SJSA1 (cell line): ENCODE measurements around the gene HTRA1. TPM values are rescaled to one million over a fixed set of nuclear protein-coding genes. Genes with fewer than 3 reads are reported as not detected.

Experiments
- DNase-seq, 2 experiments: peaks; one replicate each; pipeline ENCODE4 v3.0.0-alpha.2; 2015 to 2020; ENCODE audit warnings: low spot score in 2 of 2, low read depth in 1 of 2
- H3K27ac ChIP-seq: fragments of 250-450 bp; sonication (Bioruptor Pico); 2 replicates; pipeline ENCODE4 v1.5.1; 2020; ENCODE audit warnings: mild to moderate bottlenecking, moderate library complexity
- H3K27me3 ChIP-seq: fragments of 250-450 bp; sonication (Bioruptor Pico); replicated peaks from 2 replicates; pipeline ENCODE4 v1.5.1; 2020; ENCODE audit warnings: mild to moderate bottlenecking, moderate library complexity
- H3K36me3 ChIP-seq: fragments of 250-450 bp; sonication (Bioruptor Pico); 2 replicates; pipeline ENCODE4 v1.5.1; 2020; ENCODE audit warnings: mild to moderate bottlenecking
- H3K4me1 ChIP-seq: fragments of 250-450 bp; sonication (Bioruptor Pico); replicated peaks from 2 replicates; pipeline ENCODE4 v1.6.1; 2021; ENCODE audit warnings: mild to moderate bottlenecking
- H3K4me3 ChIP-seq: fragments of 250-450 bp; sonication (Bioruptor Pico); 2 replicates; pipeline ENCODE4 v1.5.1; 2020; ENCODE audit warnings: mild to moderate bottlenecking
- H3K9me3 ChIP-seq: fragments of 250-450 bp; sonication (Bioruptor Pico); replicated peaks from 2 replicates; pipeline ENCODE4 v1.5.1; 2020; ENCODE audit warnings: mild to moderate bottlenecking
- total RNA-seq: library from RNA; depleted of rRNA; stranded (reverse); fragments of >200 nt; shearing (Covaris generic); gene quantifications from 2 replicates; pipeline ENCODE4 v1.2.3, GENCODE V29; 2014

Gene HTRA1
- total RNA-seq, 1 experiment from 2014 or later, result 8.4 TPM

DNA sequence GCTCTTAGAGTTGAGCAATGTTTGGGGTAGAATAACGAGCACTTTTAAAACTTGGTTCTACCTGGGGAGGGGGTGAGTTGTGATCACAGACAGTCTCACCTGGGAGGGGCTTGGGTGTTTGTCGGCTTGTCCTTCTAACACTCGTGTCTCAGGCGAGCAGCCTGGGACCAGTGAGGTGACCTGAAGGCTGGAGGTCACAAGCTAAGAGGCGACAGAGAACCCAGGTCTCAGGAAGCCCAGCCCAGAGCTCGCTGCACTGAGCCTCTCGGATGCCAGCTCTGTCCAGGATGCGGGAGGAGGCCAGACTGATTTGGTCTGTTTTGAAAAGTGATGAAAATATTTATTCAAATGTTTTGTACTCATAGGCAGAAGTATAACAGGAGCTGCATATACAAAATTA lies 11.8 kb downstream of the HTRA1 start:
- Histone ChIP-seq H3K36me3 (no peaks in the 10 kb centered on the region), H3K27ac (no peak overlapping the region), H3K4me1 (peaks cover 15% of the 10 kb centered on the region), H3K4me3 (no peak overlapping the region), H3K9me3 (no peaks in the 10 kb centered on the region), H3K27me3 (no peaks in the 10 kb centered on the region)
- no peak for DNase-seq

- Histone ChIP-seq H3K4me3 (no peak overlapping the region), H3K36me3 (no peaks in the 10 kb centered on the region), H3K4me1 (peaks cover 8% of the 10 kb centered on the region), H3K27me3 (no peaks in the 10 kb centered on the region), H3K27ac (no peak overlapping the region), H3K9me3 (no peaks in the 10 kb centered on the region)
- no peak for DNase-seq
These were observed 12.9 kb downstream of the HTRA1 start for GRCh38 chr10:122474131-122474818.

DNA sequence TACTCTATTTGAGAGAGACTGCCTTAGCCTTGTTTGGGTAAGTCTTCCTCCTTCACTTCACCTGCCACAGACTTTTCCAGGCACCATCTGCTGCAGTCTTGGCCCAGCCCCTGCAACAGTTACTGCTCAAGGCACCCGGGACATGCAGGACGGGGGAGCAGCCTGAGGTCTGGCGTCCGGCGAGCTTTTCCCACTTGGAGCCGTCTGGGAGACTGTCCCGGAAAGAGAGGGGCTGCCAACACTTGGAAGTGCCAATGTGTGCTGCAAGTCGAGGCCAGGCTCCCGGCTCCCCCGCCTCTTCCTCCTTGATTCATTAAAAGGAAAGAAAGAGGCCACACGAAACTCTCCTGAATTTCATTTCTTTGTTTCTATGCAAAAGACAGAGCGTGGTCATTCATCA lies 13.7 kb downstream of the HTRA1 start:
- no peak for DNase-seq
- H3K4me3 ChIP-seq, result no peak overlapping the region

GRCh38 chr10:122475591-122476332 lies 14.4 kb downstream of the HTRA1 start:
- Histone ChIP-seq H3K27ac (no peak overlapping the region), H3K4me1 (peaks cover 5% of the 10 kb centered on the region; the same call in 1 of the 2 replicates), H3K9me3 (no peaks in the 10 kb centered on the region), H3K36me3 (no peaks in the 10 kb centered on the region), H3K27me3 (no peaks in the 10 kb centered on the region), H3K4me3 (no peak overlapping the region)
- no peak for DNase-seq

More for the DNA sequence above, 13.7 kb downstream of the HTRA1 start:
- H3K4me1 ChIP-seq, result peaks cover 5% of the 10 kb centered on the region; the same call in 1 of the 2 replicates
- H3K9me3 ChIP-seq, result no peaks in the 10 kb centered on the region
- H3K27ac ChIP-seq, result no peak overlapping the region
- no peaks in the 10 kb centered on the region for H3K36me3 ChIP-seq
- no peaks in the 10 kb centered on the region for H3K27me3 ChIP-seq

GRCh38 chr10:122476333-122476695 lies 15.0 kb downstream of the HTRA1 start:
- DNase-seq, result no peak
- Histone ChIP-seq H3K4me1 (peaks cover 4% of the 10 kb centered on the region; the same call in 1 of the 2 replicates), H3K27me3 (no peaks in the 10 kb centered on the region), H3K9me3 (no peaks in the 10 kb centered on the region), H3K27ac (no peak overlapping the region), H3K36me3 (no peaks in the 10 kb centered on the region), H3K4me3 (no peak overlapping the region)

GRCh38 chr10:122477436-122477835 lies 16.1 kb downstream of the HTRA1 start:
- no peak overlapping the region for H3K4me3 ChIP-seq
- no peaks in the 10 kb centered on the region for H3K9me3 ChIP-seq
- H3K4me1 ChIP-seq, result no peaks in the 10 kb centered on the region
- DNase-seq, result no peak
- no peak overlapping the region for H3K27ac ChIP-seq
- no peaks in the 10 kb centered on the region for H3K36me3 ChIP-seq
- no peaks in the 10 kb centered on the region for H3K27me3 ChIP-seq

DNA sequence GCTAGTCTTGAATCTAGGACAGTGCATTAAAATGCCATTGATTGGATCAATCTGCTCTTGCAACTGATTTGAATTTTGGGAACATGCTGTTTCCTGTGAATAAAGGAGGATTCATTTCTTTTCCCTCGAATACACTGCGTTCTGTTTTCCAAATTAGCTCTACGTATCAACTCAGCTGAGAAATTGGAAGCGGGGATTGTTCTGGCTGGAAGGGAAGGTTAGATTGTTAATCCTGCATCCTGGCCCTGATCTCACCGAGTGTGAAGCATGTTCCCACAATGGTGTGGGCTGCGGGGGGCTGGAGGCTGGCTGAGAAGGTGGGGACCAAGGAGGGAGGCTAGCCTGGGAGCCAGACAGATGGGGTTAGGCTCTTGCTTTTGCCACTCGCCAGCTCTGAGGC lies 17.6 kb downstream of the HTRA1 start:
- Histone ChIP-seq H3K27me3 (no peaks in the 10 kb centered on the region), H3K4me3 (no peak overlapping the region), H3K4me1 (no peaks in the 10 kb centered on the region), H3K27ac (no peak overlapping the region), H3K9me3 (no peaks in the 10 kb centered on the region), H3K36me3 (no peaks in the 10 kb centered on the region)
- no peak for DNase-seq

GRCh38 chr10:122480146-122480833 lies 18.9 kb downstream of the HTRA1 start:
- no peak overlapping the region for H3K27ac ChIP-seq
- H3K36me3 ChIP-seq, result no peaks in the 10 kb centered on the region
- no peaks in the 10 kb centered on the region for H3K9me3 ChIP-seq
- DNase-seq, result no peak
- H3K27me3 ChIP-seq, result no peaks in the 10 kb centered on the region
- no peak overlapping the region for H3K4me3 ChIP-seq
- H3K4me1 ChIP-seq, result no peaks in the 10 kb centered on the region

- no peak overlapping the region for H3K27ac ChIP-seq
- H3K36me3 ChIP-seq, result no peaks in the 10 kb centered on the region
- DNase-seq, result no peak
- H3K4me3 ChIP-seq, result no peak overlapping the region
- H3K4me1 ChIP-seq, result no peaks in the 10 kb centered on the region
- no peaks in the 10 kb centered on the region for H3K9me3 ChIP-seq
- H3K27me3 ChIP-seq, result no peaks in the 10 kb centered on the region
These were observed 20.1 kb downstream of the HTRA1 start for GRCh38 chr10:122481296-122482056.

- H3K36me3 ChIP-seq, result no peaks in the 10 kb centered on the region
- H3K4me1 ChIP-seq, result no peaks in the 10 kb centered on the region
- DNase-seq, result no peak
- no peaks in the 10 kb centered on the region for H3K9me3 ChIP-seq
- H3K4me3 ChIP-seq, result no peak overlapping the region
- H3K27me3 ChIP-seq, result no peaks in the 10 kb centered on the region
- no peak overlapping the region for H3K27ac ChIP-seq
These were observed 23.1 kb downstream of the HTRA1 start for GRCh38 chr10:122484276-122485060.

- no peaks in the 10 kb centered on the region for H3K4me1 ChIP-seq
- H3K36me3 ChIP-seq, result no peaks in the 10 kb centered on the region
- no peak overlapping the region for H3K27ac ChIP-seq
- no peak for DNase-seq
- no peaks in the 10 kb centered on the region for H3K27me3 ChIP-seq
- no peak overlapping the region for H3K4me3 ChIP-seq
- no peaks in the 10 kb centered on the region for H3K9me3 ChIP-seq
These were observed 24.3 kb downstream of the HTRA1 start for GRCh38 chr10:122485670-122486069.

GRCh38 chr10:122486406-122487080 lies 25.2 kb downstream of the HTRA1 start:
- no peaks in the 10 kb centered on the region for H3K9me3 ChIP-seq
- H3K4me1 ChIP-seq, result no peaks in the 10 kb centered on the region
- no peak for DNase-seq
- H3K27me3 ChIP-seq, result no peaks in the 10 kb centered on the region
- H3K27ac ChIP-seq, result no peak overlapping the region
- no peaks in the 10 kb centered on the region for H3K36me3 ChIP-seq
- no peak overlapping the region for H3K4me3 ChIP-seq
